NCI-H2029 (cell line): ENCODE measurements around the gene PAQR9.

ENCODE experiments used
- DNase-seq: peaks from one replicate; lab custom pipeline; 2025; lab: John Stamatoyannopoulos, UW

The PAQR9 gene

DNA sequence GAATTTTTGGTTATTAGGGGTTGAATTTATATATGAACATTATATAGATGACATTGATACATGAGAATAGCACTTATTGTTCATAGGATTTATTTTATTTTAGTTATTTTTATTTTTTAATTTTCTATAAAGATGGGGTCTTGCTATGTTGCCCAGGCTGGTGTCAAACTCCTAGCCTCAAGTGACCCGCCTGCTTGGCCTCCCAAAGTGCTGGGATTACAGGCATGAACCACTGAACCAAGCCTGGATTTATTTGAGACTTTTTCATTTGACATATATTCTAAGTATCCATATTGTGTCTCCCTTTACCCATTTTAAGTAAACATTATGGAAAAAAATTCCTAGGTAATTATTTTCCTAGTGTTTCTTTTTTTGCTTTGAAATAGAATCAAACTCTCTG lies 12.5 kb downstream of the PAQR9 start:
- no peak for DNase-seq

DNA sequence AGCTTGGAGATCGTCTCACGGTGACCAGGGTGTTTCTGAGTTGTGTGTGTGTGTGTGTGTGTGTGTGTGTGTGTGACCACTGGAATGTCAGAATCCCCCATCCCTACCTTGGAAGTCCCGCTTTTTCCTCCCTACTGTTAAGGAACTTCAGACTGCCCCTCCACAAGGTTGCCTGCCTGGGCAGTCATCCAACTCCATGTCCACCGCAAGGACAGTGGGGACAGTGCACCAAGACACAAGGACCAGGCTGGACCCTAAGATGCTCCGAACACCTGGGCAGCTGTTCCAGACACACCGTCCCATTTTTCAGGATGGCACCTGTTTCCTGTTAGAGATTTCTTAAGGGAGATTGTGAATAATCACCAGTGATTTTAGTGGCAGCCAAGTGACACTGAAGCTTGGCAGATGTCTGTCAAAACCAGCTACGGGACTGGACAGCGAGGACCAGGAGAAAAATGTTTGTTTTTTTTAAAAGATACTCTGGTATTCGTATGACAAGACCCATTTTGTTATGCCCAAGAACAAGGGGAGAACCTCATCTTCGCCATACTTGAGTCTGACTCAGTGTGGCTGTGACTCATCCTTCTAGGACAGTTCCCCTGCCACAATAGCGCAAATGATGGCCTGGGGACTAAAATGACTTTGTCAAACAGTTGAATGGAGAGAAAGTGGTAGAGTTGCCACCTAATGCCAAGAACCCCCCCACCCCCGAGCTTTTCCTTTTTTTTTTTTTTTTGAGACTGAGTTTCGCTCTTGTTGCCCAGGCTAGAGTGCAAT lies 15.5 kb downstream of the PAQR9 start:
- DNase-seq = no peak

DNA sequence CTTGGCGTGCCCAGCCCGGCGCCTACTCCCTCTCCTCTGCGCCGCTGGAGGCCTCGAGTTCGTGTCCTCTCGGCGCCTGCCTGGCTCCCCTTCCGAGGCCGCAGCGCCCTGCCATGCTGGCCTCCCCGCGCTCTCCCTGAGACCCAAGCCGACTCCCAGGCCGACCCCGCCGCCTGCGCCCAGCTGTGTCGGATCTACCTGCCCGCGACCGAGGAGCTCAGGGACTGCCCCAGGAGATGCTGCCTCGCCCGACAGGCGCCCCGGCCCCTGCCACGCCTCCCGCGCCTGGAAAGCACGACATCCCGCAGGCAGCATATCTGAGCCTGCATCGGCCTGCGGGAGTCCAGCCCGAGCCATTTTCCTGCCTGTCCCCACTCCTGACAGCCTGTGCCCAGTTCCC lies 16.1 kb downstream of the PAQR9 start:
- DNase-seq = no peak

DNA sequence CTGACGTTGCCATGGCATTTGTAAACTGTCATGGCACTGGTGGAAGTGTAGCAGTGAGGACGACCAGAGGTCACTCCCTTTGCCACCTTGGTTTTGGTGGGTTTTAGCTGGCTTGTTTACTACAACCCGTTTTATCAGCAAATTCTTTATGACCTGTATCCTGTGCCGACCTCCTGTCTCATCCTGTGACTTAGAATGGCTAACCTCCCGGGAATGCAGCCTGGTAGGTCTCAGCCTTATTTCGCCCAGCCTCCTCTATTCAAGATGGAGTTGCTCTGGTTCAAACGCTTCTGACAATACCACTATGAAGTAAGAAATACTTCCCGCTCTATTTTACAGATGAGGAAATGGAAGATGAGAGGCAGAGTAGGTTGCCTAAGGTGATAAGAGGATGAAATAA lies 16.6 kb downstream of the PAQR9 start:
- DNase-seq = no peak

DNA sequence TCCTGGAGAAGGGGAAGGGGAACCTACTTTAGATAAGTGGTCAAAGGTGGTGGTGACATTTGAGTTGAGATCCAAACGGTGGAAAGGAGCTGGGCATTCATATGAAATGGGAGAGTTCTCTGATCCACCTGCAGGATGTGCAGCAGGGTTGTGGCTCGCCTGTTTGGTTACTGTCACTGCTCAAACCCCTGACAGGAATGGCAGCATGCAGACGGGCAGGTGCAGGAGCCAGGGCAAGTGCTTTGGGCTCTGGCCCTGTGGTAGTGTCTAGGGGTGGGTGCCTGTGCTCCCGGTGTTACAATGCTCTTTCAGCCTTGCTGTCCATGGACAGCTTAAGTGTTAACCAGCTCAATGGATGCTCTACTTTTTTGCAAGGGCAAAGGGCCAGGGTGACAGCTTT lies 18.5 kb downstream of the PAQR9 start:
- no peak for DNase-seq

GRCh38 chr3:142944342-142944741 lies 19.1 kb downstream of the PAQR9 start:
- DNase-seq = no peak

GRCh38 chr3:142943870-142944269 lies 19.6 kb downstream of the PAQR9 start:
- DNase-seq = no peak

- no peak for DNase-seq
These were observed 20.1 kb downstream of the PAQR9 start for GRCh38 chr3:142943349-142943748.

DNA sequence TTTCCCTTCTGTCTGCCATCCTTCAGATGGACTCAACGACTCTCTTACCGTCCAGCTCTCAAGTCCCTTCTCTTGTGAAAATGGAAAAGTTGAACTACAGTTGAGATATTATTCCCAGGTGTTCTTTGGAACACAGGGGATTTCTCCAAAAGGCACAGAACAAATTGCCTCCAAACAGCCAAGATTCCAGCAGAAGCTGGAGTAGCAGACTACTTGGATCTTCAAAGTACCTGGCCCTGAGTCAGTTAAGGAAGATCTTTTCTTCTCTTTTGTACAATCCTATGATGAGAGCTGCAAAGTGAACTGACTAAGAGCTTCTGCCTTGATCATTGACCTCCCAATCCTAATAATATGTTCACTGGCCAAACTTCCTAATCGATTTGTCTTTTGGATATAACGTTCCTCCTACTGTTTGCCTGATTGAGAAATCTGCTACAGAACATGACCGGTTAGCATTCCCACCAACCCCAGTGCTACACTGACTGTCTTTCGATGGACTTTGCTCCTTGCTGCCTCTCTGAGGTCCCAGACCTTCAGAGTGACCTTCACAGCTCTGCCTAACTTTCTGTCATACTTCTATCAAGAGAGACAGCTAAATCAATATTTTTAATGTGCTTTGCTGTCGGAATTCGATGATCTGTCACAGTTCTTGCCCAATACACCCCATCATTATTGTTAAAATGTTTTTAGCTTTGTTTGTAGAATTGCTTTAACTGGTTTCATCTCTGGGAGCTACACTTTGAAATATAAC lies 21.9 kb downstream of the PAQR9 start:
- DNase-seq = no peak

GRCh38 chr3:142940472-142940871 lies 23.0 kb downstream of the PAQR9 start:
- DNase-seq = no peak

GRCh38 chr3:142940000-142940399 lies 23.5 kb downstream of the PAQR9 start:
- peak; percentile 12 for DNase-seq

DNA sequence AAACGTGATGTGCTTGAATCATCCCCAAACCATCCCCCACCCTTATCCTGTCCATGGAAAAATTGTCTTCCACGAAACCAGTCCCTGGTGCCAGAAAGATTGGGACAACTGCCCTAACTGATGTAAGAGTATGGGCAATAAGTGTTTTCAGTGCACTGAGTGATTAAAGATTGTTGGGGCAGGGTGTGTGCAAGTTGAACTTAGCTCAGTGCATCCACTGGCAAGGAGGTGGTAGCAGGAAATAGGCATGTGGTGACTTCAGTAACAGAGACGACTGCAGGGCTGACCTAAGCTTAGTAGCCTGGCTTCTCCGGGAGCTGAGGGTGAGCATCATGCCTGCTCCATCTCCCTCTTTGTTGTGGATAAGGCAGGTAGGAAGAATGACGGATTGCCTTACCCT lies 27.5 kb downstream of the PAQR9 start:
- no peak for DNase-seq

DNA sequence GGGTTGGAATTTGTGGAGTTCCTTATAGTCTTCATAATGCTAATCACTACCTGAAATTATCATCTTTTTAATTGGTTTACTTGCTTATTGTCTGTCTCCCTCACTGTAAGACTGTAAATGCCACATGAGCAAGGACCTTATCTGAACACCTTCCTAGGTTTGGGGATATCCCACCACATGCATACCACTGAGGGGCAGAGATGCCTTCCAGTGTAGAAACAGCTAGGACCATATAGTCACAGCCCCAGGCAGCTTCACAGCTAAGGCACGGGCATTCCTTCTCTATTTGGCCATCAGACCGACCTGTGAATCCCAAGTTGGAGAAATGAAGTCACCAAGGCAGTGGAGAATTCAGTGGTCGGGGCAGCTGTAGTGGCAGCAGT lies 28.6 kb downstream of the PAQR9 start:
- no peak for DNase-seq

GRCh38 chr3:142934128-142934886 lies 29.2 kb downstream of the PAQR9 start:
- DNase-seq = no peak

DNA sequence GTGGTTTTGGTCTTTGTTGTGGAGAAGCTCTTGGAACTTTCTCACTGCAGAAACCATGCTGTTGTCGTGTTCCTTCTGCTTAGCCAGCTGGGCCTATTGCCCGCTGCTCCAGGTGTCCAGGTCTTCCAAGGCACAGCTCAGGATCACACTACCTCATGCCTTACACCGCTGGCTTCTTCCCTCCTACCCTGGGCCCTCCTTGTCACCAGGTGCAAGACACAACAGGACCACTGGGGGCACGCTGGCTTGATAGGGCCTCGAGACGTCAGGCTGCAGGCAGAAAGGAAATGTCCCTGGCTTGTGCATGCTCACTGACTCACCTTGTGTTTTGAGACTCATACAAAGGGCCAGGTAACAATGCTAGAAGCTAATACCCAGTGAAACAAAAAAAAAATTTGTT lies 32.3 kb downstream of the PAQR9 start:
- DNase-seq = no peak

GRCh38 chr3:142930463-142930862 lies 33.0 kb downstream of the PAQR9 start:
- DNase-seq = no peak

DNA sequence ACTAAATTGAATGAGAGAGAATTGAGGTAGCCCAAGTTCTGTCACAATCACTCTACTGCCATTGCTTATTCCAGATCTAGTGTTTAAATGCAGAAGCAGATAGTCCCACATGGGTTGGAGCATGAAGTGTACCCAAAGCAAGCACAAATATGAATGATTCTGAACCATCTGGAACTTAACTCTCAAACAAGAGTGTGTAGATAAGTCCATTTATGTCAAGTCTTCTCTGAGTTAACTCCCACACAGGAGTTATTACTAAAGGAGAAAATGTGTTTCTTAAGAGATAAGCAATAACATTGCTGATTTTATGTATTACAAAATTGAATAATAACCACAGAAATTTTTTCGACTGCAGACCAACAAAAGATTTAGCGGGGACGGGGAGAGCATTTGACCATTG lies 33.6 kb downstream of the PAQR9 start:
- DNase-seq = no peak

DNA sequence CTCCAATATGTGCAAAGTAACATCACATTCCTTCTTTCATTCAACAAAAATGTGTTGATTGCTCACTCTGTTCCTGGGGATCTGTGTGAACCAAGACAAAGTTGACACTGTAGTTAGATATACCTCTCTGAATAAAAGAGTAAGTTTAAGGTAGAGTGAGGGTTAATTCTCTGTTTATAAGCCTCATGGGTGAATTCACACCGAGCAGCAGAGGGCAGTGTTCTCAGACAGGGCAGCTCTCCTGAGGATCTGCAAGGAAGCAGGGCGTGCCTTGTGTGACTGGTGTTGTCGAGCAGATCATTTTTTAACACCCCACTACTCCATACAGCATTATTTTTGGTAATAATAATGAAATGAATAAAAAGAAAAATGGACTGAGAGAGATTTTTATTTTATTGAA lies 34.4 kb downstream of the PAQR9 start:
- DNase-seq = peak; percentile 43

DNA sequence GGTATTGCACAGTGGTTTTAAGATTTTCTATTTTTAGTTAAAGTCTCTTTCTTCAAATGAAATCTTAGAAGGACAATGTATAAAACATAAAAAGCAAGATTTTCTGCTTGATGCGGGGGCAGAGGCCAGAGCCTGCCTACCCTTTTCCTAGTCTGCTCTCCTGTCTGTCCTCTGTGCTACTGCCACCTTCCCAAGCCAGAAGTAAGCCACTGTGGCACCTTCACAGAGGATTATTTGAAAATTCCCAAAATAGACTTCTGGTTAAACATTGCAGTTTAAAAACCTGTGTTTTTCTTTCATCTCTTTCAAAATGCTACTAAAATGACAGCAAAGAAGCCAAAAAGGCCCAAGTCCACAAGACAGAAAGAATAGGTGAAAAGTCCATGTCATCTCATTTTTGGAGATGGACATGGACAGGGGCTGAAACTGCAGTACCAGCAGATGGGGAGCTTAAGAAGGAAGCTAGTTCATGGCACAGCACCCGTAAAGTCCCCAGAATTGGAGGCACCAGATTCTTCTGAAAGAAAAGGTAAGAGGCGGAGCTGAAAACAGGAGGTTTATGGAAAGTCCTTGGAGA lies 37.0 kb downstream of the PAQR9 start:
- DNase-seq = no peak

- DNase-seq = no peak
These were observed 38.3 kb downstream of the PAQR9 start for GRCh38 chr3:142925140-142925539.

GRCh38 chr3:142923694-142924093 lies 39.8 kb downstream of the PAQR9 start:
- no peak for DNase-seq

DNA sequence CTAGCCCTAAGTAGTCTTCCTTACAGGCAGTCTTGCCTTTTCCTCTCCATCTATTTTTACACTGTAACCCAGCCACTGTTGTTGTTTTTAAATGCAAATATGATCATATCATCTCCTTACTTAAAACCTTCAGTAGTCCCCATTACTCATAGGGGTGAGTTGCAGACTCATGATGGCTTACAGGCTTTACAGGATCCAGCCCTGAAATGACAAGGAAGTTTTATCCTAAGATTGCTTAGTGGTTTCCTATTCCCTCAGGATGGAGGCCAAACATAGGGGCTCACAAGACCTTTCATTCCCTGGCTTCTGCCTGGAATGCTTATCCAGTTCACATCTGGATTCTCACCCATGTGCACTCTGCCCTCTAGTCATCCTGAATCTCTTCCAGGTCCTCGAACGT lies 46.9 kb downstream of the PAQR9 start:
- no peak for DNase-seq

DNA sequence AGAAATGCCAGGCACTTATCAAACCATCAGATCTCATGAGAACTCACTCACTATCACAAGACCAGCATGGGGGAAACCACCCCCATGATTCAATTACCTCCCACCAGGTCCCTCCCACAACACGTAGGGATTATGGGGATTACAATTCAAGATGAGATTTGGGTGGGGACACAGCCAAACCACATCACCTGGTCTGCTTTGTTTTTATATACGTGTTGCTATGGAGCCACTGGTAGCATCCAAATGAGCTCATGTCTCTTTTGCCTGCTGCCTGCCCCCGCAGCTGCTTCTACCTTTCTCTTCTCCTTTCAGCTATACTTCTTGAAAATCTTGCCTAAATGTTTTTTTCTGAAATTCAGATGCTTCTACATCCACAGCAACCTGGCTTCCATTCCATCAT lies 47.8 kb downstream of the PAQR9 start:
- DNase-seq = no peak
